Gastrocnemius medialis (tissue), 4 donors: ENCODE data around the gene PCDH12.

Source experiments
- POLR2A ChIP-seq, 2 donors: fragments of 450-650 bp; IDR thresholded peaks; one replicate each; pipeline ENCODE4 v1.6.1; 2017; ENCODE audit warnings: antibody characterized with exemption in 2 of 2, mild to moderate bottlenecking in 2 of 2, moderate library complexity in 2 of 2
- TF ChIP-seq, protein P1 (sequence below), 5 experiments: fragments of 450-650 bp in 3 of 5; fragments of 200-600 bp in 2 of 5; sonication (generic) in 2 of 5; IDR thresholded peaks in 4 of 5; conservative IDR thresholded peaks in 1 of 5; 1 replicate in 4 of 5; 2 replicates in 1 of 5; pipeline ENCODE4 v1.5.1; 2016 to 2019; ENCODE audit warnings: antibody characterized with exemption in 5 of 5, mild to moderate bottlenecking in 3 of 5, moderate library complexity in 3 of 5

DNA sequence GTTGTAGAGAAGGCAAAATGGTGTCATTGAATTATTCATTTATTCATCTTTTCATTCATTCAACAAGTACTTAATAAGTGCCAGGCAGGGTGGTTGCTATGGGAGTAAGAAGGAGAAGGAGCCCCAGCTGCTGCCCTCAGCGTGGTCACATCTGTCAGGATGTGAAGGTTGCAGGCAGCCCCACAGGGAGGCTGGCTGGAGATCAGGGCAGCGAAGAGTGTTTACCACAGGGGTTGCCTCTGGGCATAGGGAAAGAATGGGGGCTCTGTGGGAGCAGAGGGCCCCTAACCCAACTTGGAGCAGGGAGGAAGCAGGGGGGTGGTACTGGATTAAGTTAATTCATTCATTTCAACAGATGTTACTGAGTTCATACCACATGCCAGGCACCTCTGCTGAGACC, 6.0 kb downstream of the PCDH12 start:
- TF ChIP-seq, protein P1, sequence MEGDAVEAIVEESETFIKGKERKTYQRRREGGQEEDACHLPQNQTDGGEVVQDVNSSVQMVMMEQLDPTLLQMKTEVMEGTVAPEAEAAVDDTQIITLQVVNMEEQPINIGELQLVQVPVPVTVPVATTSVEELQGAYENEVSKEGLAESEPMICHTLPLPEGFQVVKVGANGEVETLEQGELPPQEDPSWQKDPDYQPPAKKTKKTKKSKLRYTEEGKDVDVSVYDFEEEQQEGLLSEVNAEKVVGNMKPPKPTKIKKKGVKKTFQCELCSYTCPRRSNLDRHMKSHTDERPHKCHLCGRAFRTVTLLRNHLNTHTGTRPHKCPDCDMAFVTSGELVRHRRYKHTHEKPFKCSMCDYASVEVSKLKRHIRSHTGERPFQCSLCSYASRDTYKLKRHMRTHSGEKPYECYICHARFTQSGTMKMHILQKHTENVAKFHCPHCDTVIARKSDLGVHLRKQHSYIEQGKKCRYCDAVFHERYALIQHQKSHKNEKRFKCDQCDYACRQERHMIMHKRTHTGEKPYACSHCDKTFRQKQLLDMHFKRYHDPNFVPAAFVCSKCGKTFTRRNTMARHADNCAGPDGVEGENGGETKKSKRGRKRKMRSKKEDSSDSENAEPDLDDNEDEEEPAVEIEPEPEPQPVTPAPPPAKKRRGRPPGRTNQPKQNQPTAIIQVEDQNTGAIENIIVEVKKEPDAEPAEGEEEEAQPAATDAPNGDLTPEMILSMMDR (IDR thresholded peaks at IDR 0.05 in 4 of 5, conservative IDR thresholded peaks at IDR 0.05 in 1 of 5) = no peak
- TF ChIP-seq POLR2A (IDR thresholded peaks at IDR 0.05) = no peak
